GM18519 (cell line): Measurements from ENCODE around the gene CMC1.

ENCODE experiments used
- ATAC-seq: cut with Tn5 transposase; IDR thresholded peaks from one replicate; pipeline ENCODE4 v1.9.1; 2021; ENCODE audit warnings: mild to moderate bottlenecking, moderate library complexity; ENCODE audit not compliant: unreplicated experiment, low FRiP score

The CMC1 gene

GRCh38 chr3:28348265-28348628, 106.8 kb downstream of the CMC1 start:
- ATAC-seq, result no peak

GRCh38 chr3:28348629-28349468, 107.4 kb downstream of the CMC1 start, which contains the start of the genes AZI2 and ZCWPW2:
TSS of gene AZI2 (minus strand) at chr3:28348824. CDS start at chr3:28340617, 8,207 bp downstream.
TSS of gene ZCWPW2 (plus strand) at chr3:28348721. CDS start at chr3:28413069, 64,348 bp downstream.
- peak; percentile 89 for ATAC-seq

GRCh38 chr3:28349469-28350000, 108.1 kb downstream of the CMC1 start:
- ATAC-seq, result no peak
